ENCODE results near the gene RHOG.

Gene RHOG

GRCh38 chr11:3825473-3826154 lies 15.1 kb downstream of the RHOG start:
- TF ChIP-seq CTCF (IDR thresholded peaks at IDR 0.05; ENCODE audit: unreplicated experiment in 3 of 3), result no peak

GRCh38 chr11:3824714-3825472 lies 15.9 kb downstream of the RHOG start:
- no peak overlapping the region for H3K27ac Mint-ChIP-seq
- H3K4me1 Mint-ChIP-seq, result no peaks in the 10 kb centered on the region
- H3K4me3 Mint-ChIP-seq, result no peak overlapping the region
- peaks cover 46% of the 10 kb centered on the region for H3K36me3 Mint-ChIP-seq (ENCODE audit: low read depth)
- H3K27me3 Mint-ChIP-seq (ENCODE audit: low read depth), result no peaks in the 10 kb centered on the region
- peak; percentile 34 to 41 (median 40) for TF ChIP-seq CTCF (IDR thresholded peaks at IDR 0.05; ENCODE audit: unreplicated experiment in 3 of 3)
- no peaks in the 10 kb centered on the region for H3K9me3 Mint-ChIP-seq

More at GRCh38 chr11:3825473-3826154, 15.1 kb downstream of the RHOG start:
- Mint-ChIP-seq H3K4me1 (no peaks in the 10 kb centered on the region), H3K27me3 (ENCODE audit: low read depth) (no peaks in the 10 kb centered on the region), H3K36me3 (ENCODE audit: low read depth) (peaks cover 51% of the 10 kb centered on the region), H3K9me3 (no peaks in the 10 kb centered on the region), H3K4me3 (no peak overlapping the region), H3K27ac (no peak overlapping the region)

GRCh38 chr11:3823762-3824506 lies 16.8 kb downstream of the RHOG start:
- TF ChIP-seq CTCF (IDR thresholded peaks at IDR 0.05; ENCODE audit: unreplicated experiment in 3 of 3), result no peak
- H3K27ac Mint-ChIP-seq, result no peak overlapping the region
- no peaks in the 10 kb centered on the region for H3K27me3 Mint-ChIP-seq (ENCODE audit: low read depth)
- H3K36me3 Mint-ChIP-seq (ENCODE audit: low read depth), result peaks cover 42% of the 10 kb centered on the region
- H3K4me1 Mint-ChIP-seq, result no peaks in the 10 kb centered on the region
- no peak overlapping the region for H3K4me3 Mint-ChIP-seq
- no peaks in the 10 kb centered on the region for H3K9me3 Mint-ChIP-seq

GRCh38 chr11:3823303-3823702 lies 17.5 kb downstream of the RHOG start:
- no peak for TF ChIP-seq CTCF (IDR thresholded peaks at IDR 0.05; ENCODE audit: unreplicated experiment in 3 of 3)
- peaks cover 42% of the 10 kb centered on the region for H3K36me3 Mint-ChIP-seq (ENCODE audit: low read depth)
- H3K4me1 Mint-ChIP-seq, result no peaks in the 10 kb centered on the region
- no peak overlapping the region for H3K4me3 Mint-ChIP-seq
- H3K27ac Mint-ChIP-seq, result no peak overlapping the region
- H3K27me3 Mint-ChIP-seq (ENCODE audit: low read depth), result no peaks in the 10 kb centered on the region
- no peaks in the 10 kb centered on the region for H3K9me3 Mint-ChIP-seq

GRCh38 chr11:3822312-3822711 lies 18.4 kb downstream of the RHOG start:
- Mint-ChIP-seq H3K4me1 (no peaks in the 10 kb centered on the region), H3K36me3 (ENCODE audit: low read depth) (peaks cover 34% of the 10 kb centered on the region), H3K27ac (no peak overlapping the region), H3K9me3 (no peaks in the 10 kb centered on the region), H3K27me3 (ENCODE audit: low read depth) (no peaks in the 10 kb centered on the region), H3K4me3 (no peak overlapping the region)
- TF ChIP-seq CTCF (IDR thresholded peaks at IDR 0.05; ENCODE audit: unreplicated experiment in 3 of 3), result no peak

Data from nephron (organoid).